WTC11 (cell line): ENCODE results near the gene KRT76. TPM values are rescaled to one million over a fixed set of nuclear protein-coding genes. Genes with fewer than 3 reads are reported as not detected.

Source experiments
- ATAC-seq: fragments of 200-7000 bp; cut with Tn5 transposase; 2 replicates; pipeline ENCODE4 v1.10.0; 2021; ENCODE audit warnings: mild to moderate bottlenecking, moderate library complexity
- CTCF ChIA-PET: fragments of 300-600 bp; sonication (Branson Sonifier 250); formaldehyde crosslinking; loops from one replicate; lab custom pipeline; 2021; ENCODE audit warnings: antibody characterized with exemption; lab: Charles Lee
- POLR2A ChIA-PET: fragments of 350-600 bp; sonication (Branson Sonifier 250); formaldehyde crosslinking; loops from one replicate; lab custom pipeline; 2021; ENCODE audit warnings: antibody characterized with exemption; lab: Charles Lee
- DNase-seq: peaks from one replicate; pipeline ENCODE4 v3.0.0; 2021; ENCODE audit warnings: low spot score
- H3K27ac Mint-ChIP-seq: 2 replicates; pipeline ENCODE4 v1.8.0; 2021; ENCODE audit warnings: mixed read lengths
- H3K27me3 Mint-ChIP-seq: 2 replicates; pipeline ENCODE4 v1.8.0; 2021; ENCODE audit warnings: low read depth, mild to moderate bottlenecking, moderate library complexity, mixed read lengths
- H3K36me3 Mint-ChIP-seq: 2 replicates; pipeline ENCODE4 v1.8.0; 2021; ENCODE audit warnings: mixed read lengths
- H3K4me1 Mint-ChIP-seq: 2 replicates; pipeline ENCODE4 v1.8.0; 2022; ENCODE audit warnings: mixed read lengths
- H3K4me3 Mint-ChIP-seq: 2 replicates; pipeline ENCODE4 v1.8.0; 2021; ENCODE audit warnings: mild to moderate bottlenecking, moderate library complexity, mixed read lengths
- H3K9me3 Mint-ChIP-seq: 2 replicates; pipeline ENCODE4 v1.8.0; 2021; ENCODE audit warnings: mixed read lengths
- CTCF ChIP-seq: fragments of 200-600 bp; IDR thresholded peaks from 2 replicates; pipeline ENCODE4 v1.8.0; 2022; ENCODE audit warnings: antibody characterized with exemption
- ELF4 ChIP-seq: sonication (generic); formaldehyde crosslinking; IDR thresholded peaks from 2 replicates; pipeline ENCODE4 v1.8.1; 2022; ENCODE audit warnings: low read depth, mild to moderate bottlenecking, moderate library complexity, missing genetic modification reagents
- ERG ChIP-seq: fragments of 250-450 bp; sonication (Bioruptor Pico); IDR thresholded peaks from 2 replicates; pipeline ENCODE4 v1.8.0; 2021; ENCODE audit warnings: mild to moderate bottlenecking
- NFYB ChIP-seq: sonication (generic); formaldehyde crosslinking; conservative IDR thresholded peaks from 2 replicates; pipeline ENCODE4 v1.8.0; 2022; ENCODE audit warnings: low read depth, missing genetic modification reagents
- RORB ChIP-seq: fragments of 250-450 bp; sonication (Bioruptor Pico); IDR thresholded peaks from 2 replicates; pipeline ENCODE4 v1.9.0; 2021; ENCODE audit warnings: mild to moderate bottlenecking
- SOX15 ChIP-seq: fragments of 250-450 bp; sonication (Bioruptor Pico); IDR thresholded peaks from 2 replicates; pipeline ENCODE4 v1.9.0; 2021; ENCODE audit warnings: mild to moderate bottlenecking
- TEAD4 ChIP-seq: sonication (generic); formaldehyde crosslinking; IDR thresholded peaks from 2 replicates; pipeline ENCODE4 v1.8.0; 2022; ENCODE audit warnings: mild to moderate bottlenecking, missing genetic modification reagents
- ZNF138 ChIP-seq: sonication (generic); formaldehyde crosslinking; conservative IDR thresholded peaks from 2 replicates; pipeline ENCODE4 v1.8.1; 2022; ENCODE audit warnings: mild to moderate bottlenecking, moderate library complexity, missing genetic modification reagents
- ZNF263 ChIP-seq: sonication (generic); formaldehyde crosslinking; IDR thresholded peaks from 2 replicates; pipeline ENCODE4 v1.8.1; 2022; ENCODE audit warnings: low read depth, mild to moderate bottlenecking, moderate library complexity, missing genetic modification reagents
- ZNF281 ChIP-seq: sonication (generic); formaldehyde crosslinking; IDR thresholded peaks from 2 replicates; pipeline ENCODE4 v1.8.0; 2023; ENCODE audit warnings: mild to moderate bottlenecking, missing genetic modification reagents
- ZNF317 ChIP-seq: sonication (generic); formaldehyde crosslinking; IDR thresholded peaks from 2 replicates; pipeline ENCODE4 v1.8.1; 2023; ENCODE audit warnings: low read depth, mild to moderate bottlenecking, moderate library complexity, missing genetic modification reagents, borderline replicate concordance
- ZNF425 ChIP-seq: fragments of 250-450 bp; sonication (Bioruptor Pico); conservative IDR thresholded peaks from 2 replicates; pipeline ENCODE4 v1.9.0; 2021; ENCODE audit warnings: mild to moderate bottlenecking
- ZNF532 ChIP-seq: fragments of 250-450 bp; sonication (Bioruptor Pico); IDR thresholded peaks from 2 replicates; pipeline ENCODE4 v1.9.0; 2021; ENCODE audit warnings: mild to moderate bottlenecking, borderline replicate concordance
- ZNF671 ChIP-seq: fragments of 250-450 bp; sonication (Bioruptor Pico); IDR thresholded peaks from 2 replicates; pipeline ENCODE4 v1.8.0; 2021; ENCODE audit warnings: mild to moderate bottlenecking
- total RNA-seq: library from RNA; stranded (reverse); gene quantifications from 3 replicates; pipeline ENCODE4 v1.2.3, GENCODE V29; 2021
- TF ChIP-seq, protein P1 (sequence below): sonication (generic); formaldehyde crosslinking; IDR thresholded peaks from 2 replicates; pipeline ENCODE4 v1.8.0; 2022; ENCODE audit warnings: mild to moderate bottlenecking, missing genetic modification reagents
- TF ChIP-seq, protein P2 (sequence below): fragments of 250-450 bp; sonication (Bioruptor Pico); IDR thresholded peaks from 2 replicates; pipeline ENCODE4 v1.9.0; 2021; ENCODE audit warnings: moderate library complexity, mild to moderate bottlenecking, inconsistent platforms, borderline replicate concordance
- TF ChIP-seq, protein P3 (sequence below): fragments of 250-450 bp; sonication (Bioruptor Pico); IDR thresholded peaks from 2 replicates; pipeline ENCODE4 v1.9.0; 2021; ENCODE audit warnings: mild to moderate bottlenecking
- TF ChIP-seq, protein P4 (sequence below): sonication (generic); formaldehyde crosslinking; IDR thresholded peaks from 2 replicates; pipeline ENCODE4 v1.8.0; 2023; ENCODE audit warnings: missing genetic modification reagents, mild to moderate bottlenecking, borderline replicate concordance

Gene KRT76
- total RNA-seq, 1 experiment from 2014 or later, result not detected

DNA sequence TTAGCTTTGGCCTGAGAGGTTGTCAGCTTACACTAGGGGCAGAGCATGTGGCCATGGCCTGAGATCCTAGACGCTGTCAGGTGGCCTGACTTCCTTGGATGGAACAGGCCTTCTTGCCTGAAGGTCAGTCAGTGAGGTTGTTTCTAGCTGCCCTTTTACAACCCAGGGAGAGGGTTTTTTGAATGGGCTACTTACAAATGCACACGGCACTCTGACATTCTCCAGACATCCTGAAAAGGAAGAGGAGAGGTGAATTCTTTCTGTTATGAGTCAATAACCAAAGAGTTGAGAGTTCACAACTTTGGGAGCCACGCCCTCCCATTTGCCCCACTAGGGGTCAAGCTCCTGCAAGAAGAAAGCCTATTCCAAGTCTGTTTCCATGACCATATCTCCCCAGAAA, 7.8 kb downstream of the KRT76 start:
- H3K27ac Mint-ChIP-seq, result no peak overlapping the region
- no peak for DNase-seq
- POLR2A ChIA-PET, result no interaction called here
- H3K36me3 Mint-ChIP-seq, result no peaks in the 10 kb centered on the region
- no peaks in the 10 kb centered on the region for H3K4me1 Mint-ChIP-seq
- CTCF ChIA-PET, result interaction anchor here (1.3 kb wide), 1 partner anchor 9 kb away, joined by 4 read pairs; no protein-coding TSS in a partner anchor
- peaks cover 4% of the 10 kb centered on the region for H3K27me3 Mint-ChIP-seq
- TF ChIP-seq SOX15, result no peak
- TF ChIP-seq NFYB (CRISPR knock-in tag), result no peak
- TF ChIP-seq, protein P1, sequence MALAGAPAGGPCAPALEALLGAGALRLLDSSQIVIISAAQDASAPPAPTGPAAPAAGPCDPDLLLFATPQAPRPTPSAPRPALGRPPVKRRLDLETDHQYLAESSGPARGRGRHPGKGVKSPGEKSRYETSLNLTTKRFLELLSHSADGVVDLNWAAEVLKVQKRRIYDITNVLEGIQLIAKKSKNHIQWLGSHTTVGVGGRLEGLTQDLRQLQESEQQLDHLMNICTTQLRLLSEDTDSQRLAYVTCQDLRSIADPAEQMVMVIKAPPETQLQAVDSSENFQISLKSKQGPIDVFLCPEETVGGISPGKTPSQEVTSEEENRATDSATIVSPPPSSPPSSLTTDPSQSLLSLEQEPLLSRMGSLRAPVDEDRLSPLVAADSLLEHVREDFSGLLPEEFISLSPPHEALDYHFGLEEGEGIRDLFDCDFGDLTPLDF (CRISPR knock-in tag), result no peak
- no peak for TF ChIP-seq ZNF138 (CRISPR knock-in tag)
- TF ChIP-seq ZNF425, result no peak
- TF ChIP-seq ZNF671 (CRISPR knock-in tag), result no peak
- no peak for TF ChIP-seq ERG
- TF ChIP-seq RORB, result no peak
- TF ChIP-seq, protein P2, sequence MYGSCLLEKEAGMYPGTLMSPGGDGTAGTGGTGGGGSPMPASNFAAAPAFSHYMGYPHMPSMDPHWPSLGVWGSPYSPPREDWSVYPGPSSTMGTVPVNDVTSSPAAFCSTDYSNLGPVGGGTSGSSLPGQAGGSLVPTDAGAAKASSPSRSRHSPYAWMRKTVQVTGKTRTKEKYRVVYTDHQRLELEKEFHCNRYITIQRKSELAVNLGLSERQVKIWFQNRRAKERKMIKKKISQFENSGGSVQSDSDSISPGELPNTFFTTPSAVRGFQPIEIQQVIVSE (CRISPR knock-in tag), result no peak
- TF ChIP-seq, protein P3, sequence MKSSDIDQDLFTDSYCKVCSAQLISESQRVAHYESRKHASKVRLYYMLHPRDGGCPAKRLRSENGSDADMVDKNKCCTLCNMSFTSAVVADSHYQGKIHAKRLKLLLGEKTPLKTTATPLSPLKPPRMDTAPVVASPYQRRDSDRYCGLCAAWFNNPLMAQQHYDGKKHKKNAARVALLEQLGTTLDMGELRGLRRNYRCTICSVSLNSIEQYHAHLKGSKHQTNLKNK (CRISPR knock-in tag), result no peak
- no peak for TF ChIP-seq TEAD4 (CRISPR knock-in tag)
- TF ChIP-seq ZNF263 (CRISPR knock-in tag), result no peak
- TF ChIP-seq ELF4 (CRISPR knock-in tag), result no peak
- no peak for TF ChIP-seq ZNF532
- TF ChIP-seq ZNF281, result no peak
- no peak for TF ChIP-seq CTCF
- TF ChIP-seq, protein P4, sequence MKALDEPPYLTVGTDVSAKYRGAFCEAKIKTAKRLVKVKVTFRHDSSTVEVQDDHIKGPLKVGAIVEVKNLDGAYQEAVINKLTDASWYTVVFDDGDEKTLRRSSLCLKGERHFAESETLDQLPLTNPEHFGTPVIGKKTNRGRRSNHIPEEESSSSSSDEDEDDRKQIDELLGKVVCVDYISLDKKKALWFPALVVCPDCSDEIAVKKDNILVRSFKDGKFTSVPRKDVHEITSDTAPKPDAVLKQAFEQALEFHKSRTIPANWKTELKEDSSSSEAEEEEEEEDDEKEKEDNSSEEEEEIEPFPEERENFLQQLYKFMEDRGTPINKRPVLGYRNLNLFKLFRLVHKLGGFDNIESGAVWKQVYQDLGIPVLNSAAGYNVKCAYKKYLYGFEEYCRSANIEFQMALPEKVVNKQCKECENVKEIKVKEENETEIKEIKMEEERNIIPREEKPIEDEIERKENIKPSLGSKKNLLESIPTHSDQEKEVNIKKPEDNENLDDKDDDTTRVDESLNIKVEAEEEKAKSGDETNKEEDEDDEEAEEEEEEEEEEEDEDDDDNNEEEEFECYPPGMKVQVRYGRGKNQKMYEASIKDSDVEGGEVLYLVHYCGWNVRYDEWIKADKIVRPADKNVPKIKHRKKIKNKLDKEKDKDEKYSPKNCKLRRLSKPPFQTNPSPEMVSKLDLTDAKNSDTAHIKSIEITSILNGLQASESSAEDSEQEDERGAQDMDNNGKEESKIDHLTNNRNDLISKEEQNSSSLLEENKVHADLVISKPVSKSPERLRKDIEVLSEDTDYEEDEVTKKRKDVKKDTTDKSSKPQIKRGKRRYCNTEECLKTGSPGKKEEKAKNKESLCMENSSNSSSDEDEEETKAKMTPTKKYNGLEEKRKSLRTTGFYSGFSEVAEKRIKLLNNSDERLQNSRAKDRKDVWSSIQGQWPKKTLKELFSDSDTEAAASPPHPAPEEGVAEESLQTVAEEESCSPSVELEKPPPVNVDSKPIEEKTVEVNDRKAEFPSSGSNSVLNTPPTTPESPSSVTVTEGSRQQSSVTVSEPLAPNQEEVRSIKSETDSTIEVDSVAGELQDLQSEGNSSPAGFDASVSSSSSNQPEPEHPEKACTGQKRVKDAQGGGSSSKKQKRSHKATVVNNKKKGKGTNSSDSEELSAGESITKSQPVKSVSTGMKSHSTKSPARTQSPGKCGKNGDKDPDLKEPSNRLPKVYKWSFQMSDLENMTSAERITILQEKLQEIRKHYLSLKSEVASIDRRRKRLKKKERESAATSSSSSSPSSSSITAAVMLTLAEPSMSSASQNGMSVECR (CRISPR knock-in tag), result no peak
- no peak for TF ChIP-seq ZNF317
- TF ChIP-seq, all 79 proteins: peak for 0
- Mint-ChIP-seq H3K4me3 (no peak overlapping the region), H3K9me3 (peaks cover 8% of the 10 kb centered on the region)
- no peak for ATAC-seq
